Mammary epithelial cell (primary cell): ENCODE results near the gene NID2.

Experiments
- EZH2 ChIP-seq: IDR thresholded peaks from 2 replicates; pipeline ENCODE4 v1.6.1; 2012; ENCODE audit warnings: low read length, inconsistent platforms, borderline replicate concordance
- TF ChIP-seq, protein P1 (sequence below), 2 donors: IDR thresholded peaks in 1 of 2; conservative IDR thresholded peaks in 1 of 2; 2 replicates each; pipeline ENCODE4 v1.5.1; 2011 to 2012; ENCODE audit warnings: inconsistent platforms in 2 of 2, low read length in 2 of 2, mild to moderate bottlenecking in 2 of 2, control low read depth in 1 of 2, low read depth in 1 of 2; ENCODE audit not compliant: insufficient read depth in 1 of 2; ENCODE audit errors: extremely low read depth in 1 of 2

GRCh38 chr14:52046376-52046917 is 22.4 kb downstream of the NID2 start:
- TF ChIP-seq, protein P1, sequence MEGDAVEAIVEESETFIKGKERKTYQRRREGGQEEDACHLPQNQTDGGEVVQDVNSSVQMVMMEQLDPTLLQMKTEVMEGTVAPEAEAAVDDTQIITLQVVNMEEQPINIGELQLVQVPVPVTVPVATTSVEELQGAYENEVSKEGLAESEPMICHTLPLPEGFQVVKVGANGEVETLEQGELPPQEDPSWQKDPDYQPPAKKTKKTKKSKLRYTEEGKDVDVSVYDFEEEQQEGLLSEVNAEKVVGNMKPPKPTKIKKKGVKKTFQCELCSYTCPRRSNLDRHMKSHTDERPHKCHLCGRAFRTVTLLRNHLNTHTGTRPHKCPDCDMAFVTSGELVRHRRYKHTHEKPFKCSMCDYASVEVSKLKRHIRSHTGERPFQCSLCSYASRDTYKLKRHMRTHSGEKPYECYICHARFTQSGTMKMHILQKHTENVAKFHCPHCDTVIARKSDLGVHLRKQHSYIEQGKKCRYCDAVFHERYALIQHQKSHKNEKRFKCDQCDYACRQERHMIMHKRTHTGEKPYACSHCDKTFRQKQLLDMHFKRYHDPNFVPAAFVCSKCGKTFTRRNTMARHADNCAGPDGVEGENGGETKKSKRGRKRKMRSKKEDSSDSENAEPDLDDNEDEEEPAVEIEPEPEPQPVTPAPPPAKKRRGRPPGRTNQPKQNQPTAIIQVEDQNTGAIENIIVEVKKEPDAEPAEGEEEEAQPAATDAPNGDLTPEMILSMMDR (conservative IDR thresholded peaks at IDR 0.05 in 1 of 2, IDR thresholded peaks at IDR 0.05 in 1 of 2; ENCODE audit: extremely low read depth in 1 of 2, insufficient read depth in 1 of 2, low read depth in 1 of 2, low read length in 2 of 2), result no peak
- TF ChIP-seq EZH2, result no peak
